ENCODE results near the gene KAT8. TPM values are rescaled to one million over a fixed set of nuclear protein-coding genes. Genes with fewer than 3 reads are reported as not detected.

Gene KAT8
- total and polyA plus RNA-seq, 2 of the 13 experiments (the other 11 are each of a cell fraction or from before 2014, with no cell fraction given) = 79.0 to 84.2 TPM

DNA sequence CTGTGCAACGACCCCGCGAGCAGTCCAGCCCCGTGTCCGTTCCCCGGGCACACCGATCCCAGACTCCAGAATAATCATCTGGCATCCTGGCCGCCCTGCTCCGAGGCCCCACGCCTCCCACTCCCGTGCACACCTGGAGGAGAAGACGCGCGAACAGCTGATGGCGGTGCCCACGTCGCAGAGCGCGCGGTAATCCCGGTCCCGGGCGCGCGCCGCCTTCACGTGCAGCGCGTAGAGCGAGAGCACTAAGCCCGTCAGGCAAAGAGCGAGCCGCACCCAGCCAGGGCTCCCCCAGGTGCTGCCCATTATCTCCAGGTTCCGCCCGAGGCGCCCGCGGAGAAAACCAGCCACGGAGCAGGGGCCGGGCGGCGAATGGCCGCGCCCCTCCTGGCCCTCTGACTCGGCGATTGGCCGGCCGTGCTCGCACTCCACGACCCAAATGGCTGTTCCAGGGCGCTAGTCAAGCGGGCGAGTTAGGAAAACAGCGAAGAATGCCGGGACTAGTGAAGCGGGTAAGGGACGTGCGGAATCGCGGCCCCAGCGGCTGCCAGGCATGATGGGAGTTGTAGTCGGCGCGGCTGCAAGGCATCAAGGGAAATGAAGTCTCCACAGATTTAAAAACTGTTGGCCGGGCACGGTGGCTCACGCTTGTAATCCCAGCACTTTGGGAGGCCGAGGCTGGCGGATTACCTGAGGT is 22.9 kb upstream of the KAT8 start, which contains the start of gene VKORC1 (continued):
- no peak for TF ChIP-seq BCLAF1 (IDR thresholded peaks at IDR 0.05)
- peak; percentile 30; the same call in 1 of the 2 replicates for TF ChIP-seq STAT5B (CRISPR knock-in tag; IDR thresholded peaks at IDR 0.05)
- TF ChIP-seq HNRNPUL1 (IDR thresholded peaks at IDR 0.05; ENCODE audit: low read depth, low read length) = no peak
- TF ChIP-seq SALL1 (CRISPR knock-in tag; IDR thresholded peaks at IDR 0.05) = peak; percentile 83; the same call in 1 of the 2 replicates
- TF ChIP-seq ZNF616 (CRISPR knock-in tag; IDR thresholded peaks at IDR 0.05; ENCODE audit: low read depth) = 0 out of 2 replicates have a peak, but pooled peaks have one; percentile 27
- TF ChIP-seq ZNF768 (CRISPR knock-in tag; IDR thresholded peaks at IDR 0.05) = peak; percentile 74; the same call in 1 of the 2 replicates
- TF ChIP-seq TEAD3 (CRISPR knock-in tag; optimal IDR thresholded peaks at IDR 0.05; ENCODE audit: borderline replicate concordance) = peak; percentile 89
- no peak for TF ChIP-seq TCF7L2 (IDR thresholded peaks at IDR 0.05; ENCODE audit: low read depth, low read length)
- 0 out of 2 replicates have a peak, but pooled peaks have one; percentile 15 for TF ChIP-seq ZNF879 (CRISPR knock-in tag; IDR thresholded peaks at IDR 0.05)
- TF ChIP-seq ZNF124 (CRISPR knock-in tag; IDR thresholded peaks at IDR 0.05) = peak; percentile 69; the same call in 1 of the 2 replicates
- peak; percentile 71 for TF ChIP-seq ZFX (CRISPR knock-in tag; IDR thresholded peaks at IDR 0.05; ENCODE audit: low read depth)
- peak; percentile 87 for TF ChIP-seq ZNF350 (CRISPR knock-in tag; IDR thresholded peaks at IDR 0.05; ENCODE audit: borderline replicate concordance, low read depth)
- TF ChIP-seq, protein P1, sequence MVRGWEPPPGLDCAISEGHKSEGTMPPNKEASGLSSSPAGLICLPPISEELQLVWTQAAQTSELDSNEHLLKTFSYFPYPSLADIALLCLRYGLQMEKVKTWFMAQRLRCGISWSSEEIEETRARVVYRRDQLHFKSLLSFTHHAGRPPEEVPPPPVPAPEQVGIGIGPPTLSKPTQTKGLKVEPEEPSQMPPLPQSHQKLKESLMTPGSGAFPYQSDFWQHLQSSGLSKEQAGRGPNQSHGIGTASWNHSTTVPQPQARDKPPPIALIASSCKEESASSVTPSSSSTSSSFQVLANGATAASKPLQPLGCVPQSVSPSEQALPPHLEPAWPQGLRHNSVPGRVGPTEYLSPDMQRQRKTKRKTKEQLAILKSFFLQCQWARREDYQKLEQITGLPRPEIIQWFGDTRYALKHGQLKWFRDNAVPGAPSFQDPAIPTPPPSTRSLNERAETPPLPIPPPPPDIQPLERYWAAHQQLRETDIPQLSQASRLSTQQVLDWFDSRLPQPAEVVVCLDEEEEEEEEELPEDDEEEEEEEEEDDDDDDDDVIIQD (CRISPR knock-in tag; IDR thresholded peaks at IDR 0.05; ENCODE audit: low read depth) = peak; percentile 46; the same call in 1 of the 2 replicates
- TF ChIP-seq FOXC1 (CRISPR knock-in tag; IDR thresholded peaks at IDR 0.05; ENCODE audit: borderline replicate concordance) = 0 out of 2 replicates have a peak, but pooled peaks have one; percentile 28
- peak; percentile 78; the same call in 1 of the 2 replicates for TF ChIP-seq ZFP90 (CRISPR knock-in tag; IDR thresholded peaks at IDR 0.05; ENCODE audit: borderline replicate concordance)
- peak; percentile 34; the same call in 1 of the 2 replicates for TF ChIP-seq ZNF563 (CRISPR knock-in tag; IDR thresholded peaks at IDR 0.05)
- TF ChIP-seq, protein P2, sequence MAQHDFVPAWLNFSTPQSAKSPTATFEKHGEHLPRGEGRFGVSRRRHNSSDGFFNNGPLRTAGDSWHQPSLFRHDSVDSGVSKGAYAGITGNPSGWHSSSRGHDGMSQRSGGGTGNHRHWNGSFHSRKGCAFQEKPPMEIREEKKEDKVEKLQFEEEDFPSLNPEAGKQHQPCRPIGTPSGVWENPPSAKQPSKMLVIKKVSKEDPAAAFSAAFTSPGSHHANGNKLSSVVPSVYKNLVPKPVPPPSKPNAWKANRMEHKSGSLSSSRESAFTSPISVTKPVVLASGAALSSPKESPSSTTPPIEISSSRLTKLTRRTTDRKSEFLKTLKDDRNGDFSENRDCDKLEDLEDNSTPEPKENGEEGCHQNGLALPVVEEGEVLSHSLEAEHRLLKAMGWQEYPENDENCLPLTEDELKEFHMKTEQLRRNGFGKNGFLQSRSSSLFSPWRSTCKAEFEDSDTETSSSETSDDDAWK (CRISPR knock-in tag; IDR thresholded peaks at IDR 0.05) = no peak
- TF ChIP-seq ZNF160 (CRISPR knock-in tag; IDR thresholded peaks at IDR 0.05) = peak; percentile 79
- TF ChIP-seq, protein P3, sequence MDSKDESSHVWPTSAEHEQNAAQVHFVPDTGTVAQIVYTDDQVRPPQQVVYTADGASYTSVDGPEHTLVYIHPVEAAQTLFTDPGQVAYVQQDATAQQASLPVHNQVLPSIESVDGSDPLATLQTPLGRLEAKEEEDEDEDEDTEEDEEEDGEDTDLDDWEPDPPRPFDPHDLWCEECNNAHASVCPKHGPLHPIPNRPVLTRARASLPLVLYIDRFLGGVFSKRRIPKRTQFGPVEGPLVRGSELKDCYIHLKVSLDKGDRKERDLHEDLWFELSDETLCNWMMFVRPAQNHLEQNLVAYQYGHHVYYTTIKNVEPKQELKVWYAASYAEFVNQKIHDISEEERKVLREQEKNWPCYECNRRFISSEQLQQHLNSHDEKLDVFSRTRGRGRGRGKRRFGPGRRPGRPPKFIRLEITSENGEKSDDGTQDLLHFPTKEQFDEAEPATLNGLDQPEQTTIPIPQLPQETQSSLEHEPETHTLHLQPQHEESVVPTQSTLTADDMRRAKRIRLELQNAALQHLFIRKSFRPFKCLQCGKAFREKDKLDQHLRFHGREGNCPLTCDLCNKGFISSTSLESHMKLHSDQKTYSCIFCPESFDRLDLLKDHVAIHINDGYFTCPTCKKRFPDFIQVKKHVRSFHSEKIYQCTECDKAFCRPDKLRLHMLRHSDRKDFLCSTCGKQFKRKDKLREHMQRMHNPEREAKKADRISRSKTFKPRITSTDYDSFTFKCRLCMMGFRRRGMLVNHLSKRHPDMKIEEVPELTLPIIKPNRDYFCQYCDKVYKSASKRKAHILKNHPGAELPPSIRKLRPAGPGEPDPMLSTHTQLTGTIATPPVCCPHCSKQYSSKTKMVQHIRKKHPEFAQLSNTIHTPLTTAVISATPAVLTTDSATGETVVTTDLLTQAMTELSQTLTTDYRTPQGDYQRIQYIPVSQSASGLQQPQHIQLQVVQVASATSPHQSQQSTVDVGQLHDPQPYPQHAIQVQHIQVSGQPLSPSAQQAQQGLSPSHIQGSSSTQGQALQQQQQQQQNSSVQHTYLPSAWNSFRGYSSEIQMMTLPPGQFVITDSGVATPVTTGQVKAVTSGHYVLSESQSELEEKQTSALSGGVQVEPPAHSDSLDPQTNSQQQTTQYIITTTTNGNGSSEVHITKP (CRISPR knock-in tag; IDR thresholded peaks at IDR 0.05; ENCODE audit: low read depth) = peak; percentile 87
- peak; percentile 93; the same call in 1 of the 2 replicates for TF ChIP-seq ZNF674 (CRISPR knock-in tag; IDR thresholded peaks at IDR 0.05; ENCODE audit: low read depth)

Data from HepG2 (cell line).